WTC11 (cell line): ENCODE results near the gene RARA.

Experiments used
- CTCF ChIP-seq: fragments of 200-600 bp; IDR thresholded peaks from 2 replicates; pipeline ENCODE4 v1.8.0; 2022; ENCODE audit warnings: antibody characterized with exemption
- E2F5 ChIP-seq: sonication (generic); formaldehyde crosslinking; IDR thresholded peaks from 2 replicates; pipeline ENCODE4 v1.8.1; 2022; ENCODE audit warnings: mild to moderate bottlenecking, moderate library complexity, missing genetic modification reagents
- EMX1 ChIP-seq: fragments of 250-450 bp; sonication (Bioruptor Pico); IDR thresholded peaks from 2 replicates; pipeline ENCODE4 v1.8.0; 2021; ENCODE audit warnings: mild to moderate bottlenecking
- ETV6 ChIP-seq: sonication (generic); formaldehyde crosslinking; IDR thresholded peaks from 2 replicates; pipeline ENCODE4 v1.8.1; 2022; ENCODE audit warnings: mild to moderate bottlenecking, missing genetic modification reagents
- FOXP1 ChIP-seq: sonication (generic); formaldehyde crosslinking; IDR thresholded peaks from 2 replicates; pipeline ENCODE4 v1.8.0; 2022; ENCODE audit warnings: missing genetic modification reagents, mild to moderate bottlenecking, moderate library complexity, borderline replicate concordance
- GABPB1 ChIP-seq: sonication (generic); formaldehyde crosslinking; IDR thresholded peaks from 2 replicates; pipeline ENCODE4 v1.8.1; 2023; ENCODE audit warnings: mild to moderate bottlenecking, missing genetic modification reagents
- KAT7 ChIP-seq: sonication (generic); formaldehyde crosslinking; IDR thresholded peaks from 2 replicates; pipeline ENCODE4 v1.8.1; 2023; ENCODE audit warnings: missing genetic modification reagents, mild to moderate bottlenecking, borderline replicate concordance
- NFE2L1 ChIP-seq: sonication (generic); formaldehyde crosslinking; IDR thresholded peaks from 2 replicates; pipeline ENCODE4 v1.8.1; 2023; ENCODE audit warnings: missing genetic modification reagents
- NFYB ChIP-seq: sonication (generic); formaldehyde crosslinking; conservative IDR thresholded peaks from 2 replicates; pipeline ENCODE4 v1.8.0; 2022; ENCODE audit warnings: low read depth, missing genetic modification reagents
- NR2C2 ChIP-seq: sonication (generic); formaldehyde crosslinking; IDR thresholded peaks from 2 replicates; pipeline ENCODE4 v1.8.0; 2022; ENCODE audit warnings: mild to moderate bottlenecking, missing genetic modification reagents
- SMAD4 ChIP-seq: sonication (generic); formaldehyde crosslinking; IDR thresholded peaks from 2 replicates; pipeline ENCODE4 v1.8.0; 2022; ENCODE audit warnings: mild to moderate bottlenecking, missing genetic modification reagents
- TF ChIP-seq, protein P1 (sequence below): sonication (generic); formaldehyde crosslinking; IDR thresholded peaks from 2 replicates; pipeline ENCODE4 v1.8.0; 2022; ENCODE audit warnings: mild to moderate bottlenecking, missing genetic modification reagents
- TF ChIP-seq, protein P2 (sequence below): sonication (generic); formaldehyde crosslinking; IDR thresholded peaks from 2 replicates; pipeline ENCODE4 v1.8.0; 2022; ENCODE audit warnings: mild to moderate bottlenecking, missing genetic modification reagents

- TF ChIP-seq EMX1 (CRISPR knock-in tag) (no peak), NFE2L1 (no peak), CTCF (no peak), NR2C2 (CRISPR knock-in tag) (no peak), GABPB1 (CRISPR knock-in tag) (no peak), KAT7 (no peak), E2F5 (CRISPR knock-in tag) (no peak), SMAD4 (CRISPR knock-in tag) (no peak), ETV6 (CRISPR knock-in tag) (no peak), FOXP1 (no peak), NFYB (CRISPR knock-in tag) (no peak)
- TF ChIP-seq, protein P1, sequence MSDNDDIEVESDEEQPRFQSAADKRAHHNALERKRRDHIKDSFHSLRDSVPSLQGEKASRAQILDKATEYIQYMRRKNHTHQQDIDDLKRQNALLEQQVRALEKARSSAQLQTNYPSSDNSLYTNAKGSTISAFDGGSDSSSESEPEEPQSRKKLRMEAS = no peak
- TF ChIP-seq, protein P2, sequence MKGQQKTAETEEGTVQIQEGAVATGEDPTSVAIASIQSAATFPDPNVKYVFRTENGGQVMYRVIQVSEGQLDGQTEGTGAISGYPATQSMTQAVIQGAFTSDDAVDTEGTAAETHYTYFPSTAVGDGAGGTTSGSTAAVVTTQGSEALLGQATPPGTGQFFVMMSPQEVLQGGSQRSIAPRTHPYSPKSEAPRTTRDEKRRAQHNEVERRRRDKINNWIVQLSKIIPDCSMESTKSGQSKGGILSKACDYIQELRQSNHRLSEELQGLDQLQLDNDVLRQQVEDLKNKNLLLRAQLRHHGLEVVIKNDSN (CRISPR knock-in tag) = no peak
These were observed 53.1 kb downstream of the RARA start for GRCh38 chr17:40361925-40362695.
